IPS-15b (cell line): ENCODE results near the gene MST1.

Experiments used
- H3K27me3 ChIP-seq: one replicate; pipeline ENCODE4 v1.6.1; 2013; ENCODE audit warnings: low read length; ENCODE audit not compliant: control insufficient read depth, insufficient read depth
- H3K36me3 ChIP-seq: one replicate; pipeline ENCODE4 v1.6.1; 2013; ENCODE audit warnings: low read length; ENCODE audit not compliant: control insufficient read depth, insufficient read depth
- H3K4me1 ChIP-seq: one replicate; pipeline ENCODE4 v1.6.1; 2013; ENCODE audit warnings: mild to moderate bottlenecking, low read length; ENCODE audit not compliant: control insufficient read depth, insufficient read depth
- H3K4me3 ChIP-seq: one replicate; pipeline ENCODE4 v1.5.1; 2013; ENCODE audit warnings: low read depth, low read length
- H3K9ac ChIP-seq: one replicate; pipeline ENCODE4 v1.6.1; 2013; ENCODE audit warnings: low read depth, mild to moderate bottlenecking, low read length
- H3K9me3 ChIP-seq: one replicate; pipeline ENCODE4 v1.6.1; 2013; ENCODE audit warnings: mild to moderate bottlenecking, low read length; ENCODE audit not compliant: control insufficient read depth, insufficient read depth

Gene MST1

GRCh38 chr3:49716691-49717210 lies 27.5 kb upstream of the MST1 start:
- Histone ChIP-seq H3K9me3 (no peaks in the 10 kb centered on the region), H3K27me3 (no peaks in the 10 kb centered on the region), H3K36me3 (peaks cover 26% of the 10 kb centered on the region), H3K4me3 (no peak overlapping the region), H3K9ac (no peak overlapping the region), H3K4me1 (peaks cover 2% of the 10 kb centered on the region)

- Histone ChIP-seq H3K4me3 (no peak overlapping the region), H3K9ac (no peak overlapping the region), H3K27me3 (no peaks in the 10 kb centered on the region), H3K9me3 (no peaks in the 10 kb centered on the region), H3K36me3 (peaks cover 20% of the 10 kb centered on the region), H3K4me1 (peaks cover 2% of the 10 kb centered on the region)
Measured at GRCh38 chr3:49716169-49716568, 26.9 kb upstream of the MST1 start.

DNA sequence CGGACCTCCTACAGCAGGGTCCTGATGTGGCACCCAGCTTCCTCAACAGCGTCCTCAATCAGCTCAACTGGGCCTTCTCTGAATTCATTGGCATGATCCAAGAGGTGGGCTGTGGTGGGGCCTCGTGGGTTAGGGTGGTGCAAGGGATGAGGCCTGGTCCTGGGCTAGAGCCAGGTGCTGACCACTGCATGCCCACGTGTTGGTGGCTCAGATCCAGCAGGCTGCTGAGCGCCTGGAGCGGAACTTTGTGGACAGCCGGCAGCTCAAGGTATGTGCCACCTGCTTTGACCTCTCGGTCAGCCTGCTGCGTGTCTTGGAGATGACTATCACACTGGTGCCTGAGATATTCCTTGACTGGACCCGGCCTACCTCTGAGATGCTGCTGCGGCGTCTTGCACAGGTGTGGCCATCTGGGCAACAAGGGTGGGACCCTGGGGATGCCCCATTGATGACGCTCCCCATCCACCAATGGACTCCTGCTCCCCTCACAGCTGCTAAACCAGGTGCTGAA lies 26.4 kb upstream of the MST1 start:
- Histone ChIP-seq H3K9ac (no peak overlapping the region), H3K4me1 (peaks cover 2% of the 10 kb centered on the region), H3K27me3 (no peaks in the 10 kb centered on the region), H3K9me3 (no peaks in the 10 kb centered on the region), H3K36me3 (peaks cover 15% of the 10 kb centered on the region), H3K4me3 (no peak overlapping the region)

DNA sequence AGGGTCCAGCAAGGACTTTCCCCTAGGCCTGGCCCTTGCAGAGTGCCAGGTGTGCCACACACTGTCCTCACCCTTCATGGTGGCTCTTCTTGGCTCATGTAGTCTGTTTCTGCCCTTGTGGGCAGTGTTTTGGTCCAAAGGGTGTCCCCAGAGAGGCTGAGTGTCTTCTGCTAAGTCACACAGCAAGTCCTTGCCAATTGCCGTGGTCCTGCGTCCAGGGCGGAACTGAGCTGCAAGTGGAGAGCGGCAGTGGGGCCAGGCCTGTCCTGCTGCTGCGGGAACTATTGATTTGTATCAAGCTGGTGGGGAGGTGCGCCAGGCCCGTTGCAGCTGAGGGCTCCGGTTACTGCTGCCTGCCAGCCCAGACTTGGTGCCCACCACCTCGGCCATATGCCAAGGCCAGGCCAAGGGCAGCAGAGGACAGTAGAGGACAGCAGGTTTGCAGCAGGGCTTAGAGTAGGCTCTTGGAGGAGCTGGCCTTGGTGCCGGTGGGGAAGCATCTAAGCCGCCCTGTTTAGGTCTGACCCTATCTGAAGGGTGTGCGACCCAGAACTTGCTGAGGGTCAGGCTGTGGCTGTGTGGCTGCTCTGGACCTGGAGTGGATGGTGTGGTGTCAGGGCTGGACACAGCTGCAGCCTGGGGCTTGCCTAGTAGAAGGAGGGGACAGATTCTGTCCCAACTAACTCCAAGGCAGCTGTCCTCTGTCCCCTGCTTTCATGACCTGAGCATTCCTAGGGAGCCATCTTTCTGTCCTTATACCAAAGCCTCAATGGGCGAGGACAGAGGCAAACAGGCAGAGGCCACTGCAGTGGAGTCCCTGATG lies 25.7 kb upstream of the MST1 start:
- Histone ChIP-seq H3K4me1 (peaks cover 2% of the 10 kb centered on the region), H3K4me3 (no peak overlapping the region), H3K9ac (no peak overlapping the region), H3K36me3 (peaks cover 13% of the 10 kb centered on the region), H3K27me3 (no peaks in the 10 kb centered on the region), H3K9me3 (no peaks in the 10 kb centered on the region)

GRCh38 chr3:49713336-49714105 lies 24.2 kb upstream of the MST1 start:
- Histone ChIP-seq H3K4me1 (peaks cover 2% of the 10 kb centered on the region), H3K9me3 (no peaks in the 10 kb centered on the region), H3K27me3 (no peaks in the 10 kb centered on the region), H3K36me3 (peaks cover 13% of the 10 kb centered on the region), H3K9ac (no peak overlapping the region), H3K4me3 (no peak overlapping the region)

DNA sequence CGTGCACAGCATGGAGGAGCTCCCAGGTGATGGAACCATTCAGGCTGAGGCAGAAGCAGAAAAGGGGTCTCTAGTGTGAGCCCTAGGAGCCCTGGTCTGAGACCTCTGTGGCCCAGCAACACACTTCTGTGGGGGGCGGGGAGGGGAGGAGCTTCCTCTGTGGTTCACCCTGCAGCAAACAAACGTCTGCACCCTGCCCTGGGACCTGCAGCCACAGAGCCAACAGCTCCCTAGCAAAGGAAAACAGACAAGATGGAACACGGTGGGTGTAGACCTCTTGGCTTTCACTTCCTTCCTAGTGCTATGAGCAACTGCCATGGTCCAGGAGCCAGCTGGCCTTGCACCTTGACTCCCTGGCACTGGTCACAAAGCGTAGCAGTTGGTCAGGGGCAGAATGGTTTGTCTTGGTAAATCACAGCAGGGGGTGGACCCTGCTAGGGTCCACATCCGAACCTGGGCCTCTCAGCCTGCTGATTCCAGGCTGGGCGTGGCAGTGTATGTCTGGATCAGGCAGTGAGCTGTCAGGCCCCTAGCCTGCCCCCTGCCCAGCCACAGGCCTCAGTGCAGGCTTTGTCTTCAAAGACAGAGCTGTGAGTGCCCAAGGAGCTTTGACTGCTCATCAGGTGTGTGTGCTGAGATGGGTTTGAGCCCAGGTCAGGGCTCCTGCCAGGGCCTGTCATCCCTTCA lies 23.5 kb upstream of the MST1 start:
- no peaks in the 10 kb centered on the region for H3K27me3 ChIP-seq
- no peaks in the 10 kb centered on the region for H3K9me3 ChIP-seq
- H3K9ac ChIP-seq: no peak overlapping the region
- H3K36me3 ChIP-seq: peaks cover 13% of the 10 kb centered on the region
- H3K4me3 ChIP-seq: no peak overlapping the region
- H3K4me1 ChIP-seq: peaks cover 2% of the 10 kb centered on the region

DNA sequence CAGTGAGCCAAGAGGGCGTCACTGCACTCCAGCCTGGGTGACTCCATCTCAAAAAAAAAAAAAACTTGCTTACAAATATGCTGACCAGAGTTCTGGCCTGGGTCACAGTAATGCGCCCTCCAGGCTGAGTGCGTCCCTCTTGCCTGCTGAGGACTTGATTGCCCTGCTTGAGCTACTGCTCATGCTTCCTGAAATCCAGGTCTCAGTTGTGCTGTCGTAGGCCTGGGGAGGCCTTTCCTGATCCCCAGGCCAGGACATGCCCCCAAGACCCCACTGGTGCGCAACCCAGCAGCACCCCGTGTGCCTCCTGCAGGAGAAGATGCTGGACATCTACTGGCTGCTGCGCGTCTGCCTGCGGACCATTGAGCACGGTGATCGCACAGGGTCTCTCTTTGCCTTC lies 22.9 kb upstream of the MST1 start:
- Histone ChIP-seq H3K4me1 (peaks cover 2% of the 10 kb centered on the region), H3K27me3 (no peaks in the 10 kb centered on the region), H3K9ac (no peak overlapping the region), H3K36me3 (peaks cover 11% of the 10 kb centered on the region), H3K4me3 (no peak overlapping the region), H3K9me3 (no peaks in the 10 kb centered on the region)

DNA sequence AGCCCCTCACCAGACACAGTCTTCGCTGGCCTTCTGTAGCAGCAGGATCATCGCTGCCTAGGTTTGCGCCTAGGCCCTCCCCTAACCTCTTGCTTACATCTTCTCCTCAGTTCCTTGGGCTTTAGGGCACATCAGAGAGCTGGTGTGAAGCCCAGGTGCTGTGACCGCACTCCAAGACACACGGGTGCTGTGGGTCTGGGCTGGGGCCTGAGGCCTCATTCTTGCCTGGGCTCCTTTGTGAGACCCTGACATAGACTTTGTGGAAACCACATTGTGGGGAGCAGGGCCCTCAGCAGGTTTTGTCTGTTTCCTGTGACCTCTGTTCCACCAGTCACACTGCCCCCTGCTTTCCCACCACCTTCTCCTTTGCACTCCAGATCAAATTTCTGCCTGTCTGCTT lies 22.2 kb upstream of the MST1 start:
- H3K36me3 ChIP-seq: peaks cover 14% of the 10 kb centered on the region
- H3K9me3 ChIP-seq: no peaks in the 10 kb centered on the region
- H3K4me1 ChIP-seq: peaks cover 2% of the 10 kb centered on the region
- H3K27me3 ChIP-seq: no peaks in the 10 kb centered on the region
- no peak overlapping the region for H3K4me3 ChIP-seq
- no peak overlapping the region for H3K9ac ChIP-seq

- Histone ChIP-seq H3K9me3 (no peaks in the 10 kb centered on the region), H3K36me3 (peaks cover 15% of the 10 kb centered on the region), H3K9ac (no peak overlapping the region), H3K4me1 (peaks cover 2% of the 10 kb centered on the region), H3K27me3 (no peaks in the 10 kb centered on the region), H3K4me3 (no peak overlapping the region)
Measured at GRCh38 chr3:49709852-49710251, 20.6 kb upstream of the MST1 start.

- no peak overlapping the region for H3K4me3 ChIP-seq
- no peaks in the 10 kb centered on the region for H3K27me3 ChIP-seq
- H3K9me3 ChIP-seq: no peaks in the 10 kb centered on the region
- H3K36me3 ChIP-seq: peaks cover 24% of the 10 kb centered on the region
- H3K4me1 ChIP-seq: no peaks in the 10 kb centered on the region
- H3K9ac ChIP-seq: no peak overlapping the region
Measured at GRCh38 chr3:49707113-49707480, 17.8 kb upstream of the MST1 start.

- peaks cover 29% of the 10 kb centered on the region for H3K36me3 ChIP-seq
- no peaks in the 10 kb centered on the region for H3K9me3 ChIP-seq
- no peak overlapping the region for H3K4me3 ChIP-seq
- no peaks in the 10 kb centered on the region for H3K4me1 ChIP-seq
- no peak overlapping the region for H3K9ac ChIP-seq
- H3K27me3 ChIP-seq: no peaks in the 10 kb centered on the region
Measured at GRCh38 chr3:49706456-49707112, 17.3 kb upstream of the MST1 start.
